H1 (cell line): ENCODE results near the gene FAR2. TPM values are rescaled to one million over a fixed set of nuclear protein-coding genes. Genes with fewer than 3 reads are reported as not detected.

Experiments
- CTCF ChIA-PET: fragments of 300-600 bp; sonication (Branson Sonifier 250); formaldehyde crosslinking; loops from one replicate; lab custom pipeline; 2021; ENCODE audit not compliant: partially characterized antibody; lab: Charles Lee
- POLR2A ChIA-PET: fragments of 300-600 bp; sonication (Branson Sonifier 250); formaldehyde crosslinking; loops from one replicate; lab custom pipeline; 2021; ENCODE audit warnings: inconsistent platforms; ENCODE audit not compliant: partially characterized antibody; lab: Charles Lee
- DNase-seq, 2 experiments: peaks; one replicate each; pipeline versions ENCODE4 v3.0.0 to v3.0.0-alpha.2; 2010 to 2022; ENCODE audit warnings: low spot score in 2 of 2, low read depth in 1 of 2, mixed read lengths in 1 of 2
- FAIRE-seq: peaks from 2 replicates; lab custom pipeline; 2011; peaks lifted over from hg19 to GRCh38; lab: Jason Lieb, UNC
- H2AFZ ChIP-seq: 2 replicates; pipeline ENCODE4 v1.8.1; 2012; ENCODE audit warnings: low read length, inconsistent platforms
- H2AK5ac ChIP-seq: 2 replicates; pipeline ENCODE4 v1.6.1; 2013; ENCODE audit warnings: low read depth, low read length
- H2BK120ac ChIP-seq: replicated peaks from 2 replicates; pipeline ENCODE3; 2013; ENCODE audit warnings: low read depth, low read length, inconsistent platforms
- H2BK12ac ChIP-seq: 2 replicates; pipeline ENCODE4 v1.6.1; 2013; ENCODE audit warnings: low read depth, low read length
- H2BK15ac ChIP-seq: 2 replicates; pipeline ENCODE4 v1.6.1; 2013; ENCODE audit warnings: low read length
- H2BK20ac ChIP-seq: 2 replicates; pipeline ENCODE4 v1.6.1; 2013; ENCODE audit warnings: low read length
- H2BK5ac ChIP-seq: 2 replicates; pipeline ENCODE4 v1.6.1; 2013; ENCODE audit warnings: low read depth, low read length
- H3K14ac ChIP-seq: 2 replicates; pipeline ENCODE4 v1.6.1; 2013; ENCODE audit warnings: inconsistent platforms; ENCODE audit not compliant: insufficient read length
- H3K18ac ChIP-seq: 2 replicates; pipeline ENCODE4 v1.6.1; 2013; ENCODE audit warnings: low read length; ENCODE audit errors: extremely low read depth
- H3K23ac ChIP-seq: 2 replicates; pipeline ENCODE4 v1.6.1; 2013; ENCODE audit warnings: inconsistent platforms; ENCODE audit not compliant: insufficient read length
- H3K23me2 ChIP-seq: 2 replicates; pipeline ENCODE4 v1.6.1; 2013; ENCODE audit warnings: low read depth, low read length
- H3K27ac ChIP-seq: 2 replicates; pipeline ENCODE4 v1.6.1; 2011; ENCODE audit warnings: low read depth, low read length, inconsistent platforms
- H3K27me3 ChIP-seq, 4 experiments: replicated peaks in 1 of 4; 1 replicate in 1 of 4; 2 replicates in 3 of 4; pipeline versions ENCODE4 v1.6.1 to v1.8.1; 2011 to 2013; ENCODE audit warnings: low read length in 3 of 4, mild to moderate bottlenecking in 3 of 4, inconsistent platforms in 2 of 4, mixed read lengths in 2 of 4, moderate library complexity in 1 of 4; ENCODE audit not compliant: control insufficient read depth in 3 of 4, insufficient read depth in 3 of 4; ENCODE audit errors: extremely low read depth in 1 of 4
- H3K36me3 ChIP-seq, 4 experiments: 2 replicates each; pipeline versions ENCODE4 v1.6.1 to v1.8.1; 2011 to 2013; ENCODE audit warnings: mild to moderate bottlenecking in 4 of 4, low read length in 3 of 4, moderate library complexity in 2 of 4, control low read depth in 1 of 4, inconsistent platforms in 1 of 4; ENCODE audit not compliant: insufficient read depth in 4 of 4, control insufficient read depth in 2 of 4
- H3K4ac ChIP-seq: replicated peaks from 2 replicates; pipeline ENCODE3; 2013; ENCODE audit warnings: low read length, low read depth, mixed read lengths, inconsistent platforms; ENCODE audit not compliant: insufficient read length
- H3K4me1 ChIP-seq, 4 experiments: replicated peaks in 1 of 4; 1 replicate in 1 of 4; 2 replicates in 3 of 4; pipeline versions ENCODE4 v1.6.1 to v1.8.1; 2011 to 2013; ENCODE audit warnings: low read length in 3 of 4, inconsistent platforms in 2 of 4, mixed read lengths in 1 of 4; ENCODE audit not compliant: insufficient read depth in 4 of 4, control insufficient read depth in 3 of 4
- H3K4me2 ChIP-seq, 2 experiments: 2 replicates each; pipeline versions ENCODE4 v1.6.1 to v1.8.1; 2011 to 2013; ENCODE audit warnings: low read depth in 2 of 2, low read length in 2 of 2, control low read depth in 1 of 2, inconsistent platforms in 1 of 2, mild to moderate bottlenecking in 1 of 2; ENCODE audit not compliant: insufficient read depth in 1 of 2
- H3K4me3 ChIP-seq, 4 experiments: fragments of 200-600, 300-600 bp in 1 of 4; sonication (generic), shearing (Covaris generic), sonication (Bioruptor Twin) in 1 of 4; 2 replicates each; pipeline versions ENCODE4 v1.5.1 to v1.8.1; 2011 to 2016; ENCODE audit warnings: low read length in 4 of 4, low read depth in 3 of 4, control low read depth in 2 of 4, inconsistent platforms in 2 of 4, mild to moderate bottlenecking in 2 of 4, mixed read lengths in 1 of 4, moderate library complexity in 1 of 4; ENCODE audit not compliant: insufficient read depth in 2 of 4; ENCODE audit errors: extremely low read depth in 1 of 4
- H3K56ac ChIP-seq: replicated peaks from 2 replicates; pipeline ENCODE3; 2013; ENCODE audit warnings: low read depth, mild to moderate bottlenecking, mixed read lengths, low read length, inconsistent platforms; ENCODE audit not compliant: insufficient read length
- H3K79me1 ChIP-seq: 2 replicates; pipeline ENCODE4 v1.6.1; 2013; ENCODE audit warnings: low read depth, low read length, control low read depth
- H3K79me2 ChIP-seq, 2 experiments: 2 replicates each; pipeline versions ENCODE4 v1.6.1 to v1.8.1; 2012 to 2013; ENCODE audit warnings: low read length in 2 of 2, mild to moderate bottlenecking in 2 of 2, inconsistent platforms in 1 of 2; ENCODE audit not compliant: insufficient read depth in 2 of 2, control insufficient read depth in 1 of 2
- H3K9ac ChIP-seq, 4 experiments: replicated peaks in 1 of 4; 1 replicate in 1 of 4; 2 replicates in 3 of 4; pipeline versions ENCODE4 v1.6.1 to v1.8.1; 2011 to 2013; ENCODE audit warnings: low read depth in 3 of 4, low read length in 3 of 4, control low read depth in 2 of 4, mild to moderate bottlenecking in 2 of 4, moderate library complexity in 2 of 4, inconsistent platforms in 1 of 4; ENCODE audit errors: extremely low read depth in 1 of 4
- H3K9me3 ChIP-seq, 2 experiments: 2 replicates each; pipeline versions ENCODE4 v1.6.1 to v1.8.1; 2012 to 2013; ENCODE audit warnings: mild to moderate bottlenecking in 2 of 2, moderate library complexity in 2 of 2, control low read depth in 1 of 2, inconsistent platforms in 1 of 2, low read depth in 1 of 2, low read length in 1 of 2, mixed read lengths in 1 of 2; ENCODE audit not compliant: insufficient read depth in 2 of 2
- H4K20me1 ChIP-seq, 2 experiments: replicated peaks in 1 of 2; 2 replicates each; pipeline versions ENCODE3 to v1.8.1; 2011 to 2013; ENCODE audit warnings: inconsistent platforms in 2 of 2, low read length in 2 of 2, mild to moderate bottlenecking in 1 of 2; ENCODE audit not compliant: insufficient read depth in 2 of 2, control insufficient read depth in 1 of 2
- H4K5ac ChIP-seq: 2 replicates; pipeline ENCODE4 v1.6.1; 2013; ENCODE audit warnings: low read length, low read depth, mixed read lengths, inconsistent platforms; ENCODE audit not compliant: insufficient read length
- H4K8ac ChIP-seq: 2 replicates; pipeline ENCODE4 v1.8.0; 2013; ENCODE audit warnings: mild to moderate bottlenecking, moderate library complexity, low read length, inconsistent platforms; ENCODE audit not compliant: insufficient read depth; ENCODE audit errors: extremely low read depth
- H4K91ac ChIP-seq: replicated peaks from 2 replicates; pipeline ENCODE3; 2013; ENCODE audit warnings: low read length, mixed read lengths, inconsistent platforms; ENCODE audit not compliant: insufficient read length
- BCL11A ChIP-seq, 2 experiments: IDR thresholded peaks; one replicate each; pipeline ENCODE4 v1.6.1; 2011; ENCODE audit warnings: low read depth in 2 of 2, low read length in 2 of 2, mild to moderate bottlenecking in 2 of 2
- POLR2A ChIP-seq, 2 experiments: IDR thresholded peaks; 1 replicate in 1 of 2; 2 replicates in 1 of 2; pipeline ENCODE4 v1.6.1; 2011; ENCODE audit warnings: low read depth in 2 of 2, low read length in 2 of 2, mild to moderate bottlenecking in 2 of 2; ENCODE audit errors: control extremely low read depth in 1 of 2
- WGBS, 2 experiments: shearing (Covaris generic) in 1 of 2; methylation state at CpG; one replicate each; pipeline versions ENCODE4 v1.1.6 to v1.1.7; 2013 to 2015; ENCODE audit warnings: low lambda C conversion rate in 2 of 2, mixed read lengths in 2 of 2, inconsistent platforms in 1 of 2, low coverage in 1 of 2, missing lambda C conversion rate in 1 of 2; ENCODE audit not compliant: insufficient replicate concordance in 2 of 2, insufficient coverage in 1 of 2, insufficient read length in 1 of 2; ENCODE audit errors: extremely low coverage in 1 of 2, missing lambda C conversion rate in 1 of 2; 5-methylcytosine and 5-hydroxymethylcytosine counted together
- polyA plus RNA-seq, 7 experiments: library from polyadenylated mRNA; depleted of rRNA in 3 of 7; stranded (reverse) in 5 of 7; unstranded in 2 of 7; fragments of >200 nt in 5 of 7; fragments of 200-250 nt in 2 of 7; gene quantifications; 1 replicate in 5 of 7; 2 replicates in 1 of 7; 4 replicates in 1 of 7; pipeline versions ENCODE4 v1.2.1 to v1.2.3, GENCODE V29; 2011 to 2013; ENCODE audit warnings: missing spikeins in 2 of 7, mixed read lengths in 2 of 7
- total RNA-seq: library from RNA; stranded (reverse); fragmentation: NEBNext Ultra II Directional; extraction: Animal tissue kit (Norgen Biotek cat#: 25700); gene quantifications from 2 replicates; pipeline ENCODE4 v1.2.1, GENCODE V29; 2021

FAR2 gene
- total and polyA plus RNA-seq, 2 of the 8 experiments (the other 6 are each of a cell fraction or from before 2014, with no cell fraction given) = 24.0 to 24.1 TPM

DNA sequence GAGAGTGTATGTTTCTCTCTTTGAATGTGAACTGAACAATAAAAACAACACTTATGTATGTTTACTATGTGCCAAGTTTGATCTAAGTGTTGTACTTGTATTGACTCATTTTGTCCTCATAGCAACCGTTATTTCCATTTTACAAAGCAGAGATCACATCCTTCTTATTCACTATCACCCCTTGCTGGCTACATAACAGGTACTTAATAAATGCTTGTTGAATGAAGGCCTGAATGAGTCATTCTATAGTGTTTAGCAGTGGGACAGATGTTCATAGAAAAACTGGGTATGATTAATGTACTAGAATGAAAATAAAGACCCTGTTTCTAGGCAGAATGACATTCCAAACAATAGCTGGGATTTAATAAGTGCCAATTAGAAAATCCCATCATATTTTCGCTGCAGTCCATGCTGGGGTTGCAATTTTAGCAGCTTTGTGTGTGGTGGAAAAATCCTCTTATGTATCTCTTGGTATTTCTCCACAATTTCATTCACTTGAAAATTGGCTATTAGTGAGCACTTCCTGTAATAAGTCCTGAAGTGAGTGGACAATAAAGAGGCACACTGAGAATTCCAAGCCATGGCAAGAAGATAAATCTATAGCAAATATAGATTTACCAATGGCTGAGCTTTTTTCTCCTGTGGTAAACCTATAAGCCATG, 86.0 kb downstream of the FAR2 start:
- Histone ChIP-seq H3K9me3 (no peaks in the 10 kb centered on the region), H2BK15ac (no peak overlapping the region), H2BK5ac (no peak overlapping the region), H4K5ac (no peak overlapping the region), H3K56ac (no peak overlapping the region), H3K36me3 (no peaks in the 10 kb centered on the region), H4K91ac (no peak overlapping the region), H3K9ac (no peak overlapping the region), H3K27ac (no peak overlapping the region), H3K4ac (no peak overlapping the region), H2BK120ac (no peak overlapping the region), H2BK20ac (no peak overlapping the region), H3K27me3 (no peaks in the 10 kb centered on the region)
- no peak for DNase-seq
- 83% methylated on average over 2 of the region's 2 CpGs; no CpG with 5 or more reads in 1 of the 2 experiments for WGBS, 2 experiments
- POLR2A ChIA-PET = no interaction called here
- TF ChIP-seq BCL11A (IDR thresholded peaks at IDR 0.05; ENCODE audit: low read depth in 2 of 2, low read length in 2 of 2) (no peak), POLR2A (IDR thresholded peaks at IDR 0.05; ENCODE audit: control extremely low read depth in 1 of 2, low read depth in 2 of 2, low read length in 2 of 2) (no peak)
- TF ChIP-seq, all 59 proteins: peak for 0
- no peak overlapping the region for H2AFZ ChIP-seq
- no peak overlapping the region for H2BK12ac ChIP-seq
- no peak overlapping the region for H4K8ac ChIP-seq
- H3K14ac ChIP-seq = no peak overlapping the region
- H3K4me3 ChIP-seq = no peak overlapping the region
- no peaks in the 10 kb centered on the region for H3K79me1 ChIP-seq
- peaks cover 0 to under 1% (median 0%) of the 10 kb centered on the region in 4 experiments; a peak in 3 of 7 replicates for H3K4me1 ChIP-seq
- no peak overlapping the region for H3K18ac ChIP-seq
- H3K23ac ChIP-seq = no peak overlapping the region
- FAIRE-seq = no peak
- CTCF ChIA-PET = no interaction called here
- no peaks in the 10 kb centered on the region for H3K79me2 ChIP-seq
- H4K20me1 ChIP-seq = no peaks in the 10 kb centered on the region
- H3K4me2 ChIP-seq = no peak overlapping the region
- no peak overlapping the region for H2AK5ac ChIP-seq
- H3K23me2 ChIP-seq = no peaks in the 10 kb centered on the region
